ENCODE results near the gene TRPM3. TPM values are rescaled to one million over a fixed set of nuclear protein-coding genes. Genes with fewer than 3 reads are reported as not detected.

The TRPM3 gene
- total RNA-seq, 4 donors from 2014 or later, result 0.07 to 0.66 TPM; not detected in 2

GRCh38 chr9:70553707-70554673 is 567.4 kb downstream of the TRPM3 start:
- H3K4me3 ChIP-seq, result no peak overlapping the region
- H3K36me3 ChIP-seq, result no peaks in the 10 kb centered on the region
- intact Hi-C loops (cut with DNase I; ENCODE audit: low total_unique reads) (no loop called here), in situ Hi-C loops (cut with MboI; ENCODE audit: low sequenced_read_pairs in 4 of 4) (no loop called here)
- peaks cover 7 to 13% of the 10 kb centered on the region in 2 donors for H3K4me1 ChIP-seq
- DNase-seq (no peak), ATAC-seq (no peak)
- H3K27me3 ChIP-seq, result no peaks in the 10 kb centered on the region
- no peak for TF ChIP-seq CTCF (IDR thresholded peaks at IDR 0.05 in 4 of 5, conservative IDR thresholded peaks at IDR 0.05 in 1 of 5)
- no peak for TF ChIP-seq POLR2A (IDR thresholded peaks at IDR 0.05)
- no peaks in the 10 kb centered on the region for H3K9me3 ChIP-seq
- H3K27ac ChIP-seq, result no peak overlapping the region

GRCh38 chr9:70552561-70552960 is 568.9 kb downstream of the TRPM3 start:
- no peaks in the 10 kb centered on the region for H3K27me3 ChIP-seq

GRCh38 chr9:70551801-70552200 is 569.6 kb downstream of the TRPM3 start:
- TF ChIP-seq POLR2A (IDR thresholded peaks at IDR 0.05) (no peak), CTCF (IDR thresholded peaks at IDR 0.05 in 4 of 5, conservative IDR thresholded peaks at IDR 0.05 in 1 of 5) (no peak)
- in situ Hi-C loops (cut with MboI; ENCODE audit: low sequenced_read_pairs in 4 of 4), result no loop called here
- no peak for DNase-seq

More at GRCh38 chr9:70552561-70552960, 568.9 kb downstream of the TRPM3 start:
- ATAC-seq (no peak), DNase-seq (no peak)
- Histone ChIP-seq H3K4me1 (peaks cover 7 to 13% of the 10 kb centered on the region in 2 donors), H3K36me3 (no peaks in the 10 kb centered on the region), H3K27ac (no peak overlapping the region), H3K4me3 (no peak overlapping the region), H3K9me3 (no peaks in the 10 kb centered on the region)
- in situ Hi-C loops (cut with MboI; ENCODE audit: low sequenced_read_pairs in 4 of 4), result no loop called here
- intact Hi-C loops (cut with DNase I; ENCODE audit: low total_unique reads), result no loop called here
- TF ChIP-seq POLR2A (IDR thresholded peaks at IDR 0.05), result no peak
- no peak for TF ChIP-seq CTCF (IDR thresholded peaks at IDR 0.05 in 4 of 5, conservative IDR thresholded peaks at IDR 0.05 in 1 of 5)

GRCh38 chr9:70551396-70551795 is 570.0 kb downstream of the TRPM3 start:
- intact Hi-C loops (cut with DNase I; ENCODE audit: low total_unique reads), result no loop called here
- H3K27me3 ChIP-seq, result no peaks in the 10 kb centered on the region
- no peak overlapping the region for H3K4me3 ChIP-seq
- ATAC-seq (no peak), DNase-seq (no peak)
- in situ Hi-C loops (cut with MboI; ENCODE audit: low sequenced_read_pairs in 4 of 4), result no loop called here
- H3K4me1 ChIP-seq, result peaks cover 7 to 13% of the 10 kb centered on the region in 2 donors
- TF ChIP-seq POLR2A (IDR thresholded peaks at IDR 0.05) (no peak), CTCF (IDR thresholded peaks at IDR 0.05 in 4 of 5, conservative IDR thresholded peaks at IDR 0.05 in 1 of 5) (no peak)
- H3K27ac ChIP-seq, result no peak overlapping the region
- no peaks in the 10 kb centered on the region for H3K9me3 ChIP-seq
- no peaks in the 10 kb centered on the region for H3K36me3 ChIP-seq

More at GRCh38 chr9:70551801-70552200, 569.6 kb downstream of the TRPM3 start:
- H3K4me3 ChIP-seq, result no peak overlapping the region
- H3K27ac ChIP-seq, result no peak overlapping the region
- H3K36me3 ChIP-seq, result no peaks in the 10 kb centered on the region
- no peaks in the 10 kb centered on the region for H3K27me3 ChIP-seq
- intact Hi-C loops (cut with DNase I; ENCODE audit: low total_unique reads), result no loop called here
- no peak for ATAC-seq
- H3K9me3 ChIP-seq, result no peaks in the 10 kb centered on the region
- H3K4me1 ChIP-seq, result peaks cover 7 to 13% of the 10 kb centered on the region in 2 donors

All from gastrocnemius medialis (tissue), 4 donors.